WTC11 (cell line): ENCODE measurements around the gene TMF1.

Experiments
- CBFB ChIP-seq: sonication (generic); formaldehyde crosslinking; IDR thresholded peaks from 2 replicates; pipeline ENCODE4 v1.8.1; 2022; ENCODE audit warnings: mild to moderate bottlenecking, low read depth, missing genetic modification reagents
- GTF2I ChIP-seq: fragments of 250-450 bp; sonication (Bioruptor Pico); conservative IDR thresholded peaks from 2 replicates; pipeline ENCODE4 v1.4.0; 2021; ENCODE audit warnings: mild to moderate bottlenecking
- NFATC4 ChIP-seq: fragments of 250-450 bp; sonication (Bioruptor Pico); IDR thresholded peaks from 2 replicates; pipeline ENCODE4 v1.9.0; 2021; ENCODE audit warnings: mild to moderate bottlenecking
- NR3C1 ChIP-seq: sonication (generic); formaldehyde crosslinking; conservative IDR thresholded peaks from 2 replicates; pipeline ENCODE4 v1.8.1; 2023; ENCODE audit warnings: low read depth, mild to moderate bottlenecking, missing genetic modification reagents
- SP1 ChIP-seq: sonication (generic); formaldehyde crosslinking; conservative IDR thresholded peaks from 2 replicates; pipeline ENCODE4 v1.8.1; 2022; ENCODE audit warnings: missing genetic modification reagents
- TEAD1 ChIP-seq: sonication (generic); formaldehyde crosslinking; IDR thresholded peaks from 2 replicates; pipeline ENCODE4 v1.8.0; 2022; ENCODE audit warnings: mild to moderate bottlenecking, missing genetic modification reagents
- TP53 ChIP-seq: sonication (generic); formaldehyde crosslinking; IDR thresholded peaks from 2 replicates; pipeline ENCODE4 v1.8.1; 2023; ENCODE audit warnings: mild to moderate bottlenecking, missing genetic modification reagents
- ZNF121 ChIP-seq: sonication (generic); formaldehyde crosslinking; IDR thresholded peaks from 2 replicates; pipeline ENCODE4 v1.8.0; 2023; ENCODE audit warnings: missing genetic modification reagents
- TF ChIP-seq, protein P1 (sequence below): sonication (generic); formaldehyde crosslinking; IDR thresholded peaks from 2 replicates; pipeline ENCODE4 v1.8.0; 2022; ENCODE audit warnings: missing genetic modification reagents
- TF ChIP-seq, protein P2 (sequence below): fragments of 200-600 bp; IDR thresholded peaks from 2 replicates; pipeline ENCODE4 v1.8.0; 2022; ENCODE audit warnings: antibody characterized with exemption
- TF ChIP-seq, protein P3 (sequence below): sonication (generic); formaldehyde crosslinking; IDR thresholded peaks from 2 replicates; pipeline ENCODE4 v1.8.1; 2022; ENCODE audit warnings: missing genetic modification reagents, borderline replicate concordance
- TF ChIP-seq, protein P4 (sequence below): sonication (generic); formaldehyde crosslinking; IDR thresholded peaks from 2 replicates; pipeline ENCODE4 v1.8.0; 2022; ENCODE audit warnings: mild to moderate bottlenecking, missing genetic modification reagents
- TF ChIP-seq, protein P5 (sequence below): sonication (generic); formaldehyde crosslinking; IDR thresholded peaks from 2 replicates; pipeline ENCODE4 v1.8.1; 2023; ENCODE audit warnings: mild to moderate bottlenecking, moderate library complexity, missing genetic modification reagents
- TF ChIP-seq, protein P6 (sequence below): sonication (generic); formaldehyde crosslinking; IDR thresholded peaks from 2 replicates; pipeline ENCODE4 v1.8.1; 2023; ENCODE audit warnings: mild to moderate bottlenecking, missing genetic modification reagents, moderate library complexity

DNA sequence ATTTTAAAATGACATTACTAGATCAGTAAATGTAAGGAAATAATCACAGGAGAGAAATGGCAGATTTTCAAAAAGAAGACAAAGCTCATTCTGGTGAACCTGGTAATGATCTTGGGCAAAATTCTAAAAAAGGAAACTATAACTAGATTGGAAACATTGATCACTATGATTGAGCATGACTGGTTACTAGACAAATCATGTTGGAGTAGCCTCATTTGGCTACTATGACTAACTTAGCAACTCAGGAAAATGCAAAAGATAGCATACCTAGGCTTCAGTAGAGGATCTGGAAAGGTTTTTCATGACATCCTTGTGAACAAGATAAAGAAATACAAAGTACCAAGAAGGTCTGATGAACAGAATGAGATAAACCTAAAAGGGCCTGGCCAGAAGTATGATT is 7.6 kb upstream of the TMF1 start:
- TF ChIP-seq, protein P1, sequence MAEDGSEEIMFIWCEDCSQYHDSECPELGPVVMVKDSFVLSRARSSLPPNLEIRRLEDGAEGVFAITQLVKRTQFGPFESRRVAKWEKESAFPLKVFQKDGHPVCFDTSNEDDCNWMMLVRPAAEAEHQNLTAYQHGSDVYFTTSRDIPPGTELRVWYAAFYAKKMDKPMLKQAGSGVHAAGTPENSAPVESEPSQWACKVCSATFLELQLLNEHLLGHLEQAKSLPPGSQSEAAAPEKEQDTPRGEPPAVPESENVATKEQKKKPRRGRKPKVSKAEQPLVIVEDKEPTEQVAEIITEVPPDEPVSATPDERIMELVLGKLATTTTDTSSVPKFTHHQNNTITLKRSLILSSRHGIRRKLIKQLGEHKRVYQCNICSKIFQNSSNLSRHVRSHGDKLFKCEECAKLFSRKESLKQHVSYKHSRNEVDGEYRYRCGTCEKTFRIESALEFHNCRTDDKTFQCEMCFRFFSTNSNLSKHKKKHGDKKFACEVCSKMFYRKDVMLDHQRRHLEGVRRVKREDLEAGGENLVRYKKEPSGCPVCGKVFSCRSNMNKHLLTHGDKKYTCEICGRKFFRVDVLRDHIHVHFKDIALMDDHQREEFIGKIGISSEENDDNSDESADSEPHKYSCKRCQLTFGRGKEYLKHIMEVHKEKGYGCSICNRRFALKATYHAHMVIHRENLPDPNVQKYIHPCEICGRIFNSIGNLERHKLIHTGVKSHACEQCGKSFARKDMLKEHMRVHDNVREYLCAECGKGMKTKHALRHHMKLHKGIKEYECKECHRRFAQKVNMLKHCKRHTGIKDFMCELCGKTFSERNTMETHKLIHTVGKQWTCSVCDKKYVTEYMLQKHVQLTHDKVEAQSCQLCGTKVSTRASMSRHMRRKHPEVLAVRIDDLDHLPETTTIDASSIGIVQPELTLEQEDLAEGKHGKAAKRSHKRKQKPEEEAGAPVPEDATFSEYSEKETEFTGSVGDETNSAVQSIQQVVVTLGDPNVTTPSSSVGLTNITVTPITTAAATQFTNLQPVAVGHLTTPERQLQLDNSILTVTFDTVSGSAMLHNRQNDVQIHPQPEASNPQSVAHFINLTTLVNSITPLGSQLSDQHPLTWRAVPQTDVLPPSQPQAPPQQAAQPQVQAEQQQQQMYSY, result no peak
- TF ChIP-seq GTF2I (no peak), NFATC4 (CRISPR knock-in tag) (no peak), SP1 (CRISPR knock-in tag) (no peak), ZNF121 (CRISPR knock-in tag) (no peak), TP53 (CRISPR knock-in tag) (no peak), NR3C1 (CRISPR knock-in tag) (no peak), CBFB (no peak), TEAD1 (CRISPR knock-in tag) (no peak)
- TF ChIP-seq, protein P2, sequence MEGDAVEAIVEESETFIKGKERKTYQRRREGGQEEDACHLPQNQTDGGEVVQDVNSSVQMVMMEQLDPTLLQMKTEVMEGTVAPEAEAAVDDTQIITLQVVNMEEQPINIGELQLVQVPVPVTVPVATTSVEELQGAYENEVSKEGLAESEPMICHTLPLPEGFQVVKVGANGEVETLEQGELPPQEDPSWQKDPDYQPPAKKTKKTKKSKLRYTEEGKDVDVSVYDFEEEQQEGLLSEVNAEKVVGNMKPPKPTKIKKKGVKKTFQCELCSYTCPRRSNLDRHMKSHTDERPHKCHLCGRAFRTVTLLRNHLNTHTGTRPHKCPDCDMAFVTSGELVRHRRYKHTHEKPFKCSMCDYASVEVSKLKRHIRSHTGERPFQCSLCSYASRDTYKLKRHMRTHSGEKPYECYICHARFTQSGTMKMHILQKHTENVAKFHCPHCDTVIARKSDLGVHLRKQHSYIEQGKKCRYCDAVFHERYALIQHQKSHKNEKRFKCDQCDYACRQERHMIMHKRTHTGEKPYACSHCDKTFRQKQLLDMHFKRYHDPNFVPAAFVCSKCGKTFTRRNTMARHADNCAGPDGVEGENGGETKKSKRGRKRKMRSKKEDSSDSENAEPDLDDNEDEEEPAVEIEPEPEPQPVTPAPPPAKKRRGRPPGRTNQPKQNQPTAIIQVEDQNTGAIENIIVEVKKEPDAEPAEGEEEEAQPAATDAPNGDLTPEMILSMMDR, result no peak
- TF ChIP-seq, protein P3, sequence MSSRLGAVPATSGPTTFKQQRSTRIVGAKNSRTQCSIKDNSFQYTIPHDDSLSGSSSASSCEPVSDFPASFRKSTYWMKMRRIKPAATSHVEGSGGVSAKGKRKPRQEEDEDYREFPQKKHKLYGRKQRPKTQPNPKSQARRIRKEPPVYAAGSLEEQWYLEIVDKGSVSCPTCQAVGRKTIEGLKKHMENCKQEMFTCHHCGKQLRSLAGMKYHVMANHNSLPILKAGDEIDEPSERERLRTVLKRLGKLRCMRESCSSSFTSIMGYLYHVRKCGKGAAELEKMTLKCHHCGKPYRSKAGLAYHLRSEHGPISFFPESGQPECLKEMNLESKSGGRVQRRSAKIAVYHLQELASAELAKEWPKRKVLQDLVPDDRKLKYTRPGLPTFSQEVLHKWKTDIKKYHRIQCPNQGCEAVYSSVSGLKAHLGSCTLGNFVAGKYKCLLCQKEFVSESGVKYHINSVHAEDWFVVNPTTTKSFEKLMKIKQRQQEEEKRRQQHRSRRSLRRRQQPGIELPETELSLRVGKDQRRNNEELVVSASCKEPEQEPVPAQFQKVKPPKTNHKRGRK (CRISPR knock-in tag), result no peak
- TF ChIP-seq, protein P4, sequence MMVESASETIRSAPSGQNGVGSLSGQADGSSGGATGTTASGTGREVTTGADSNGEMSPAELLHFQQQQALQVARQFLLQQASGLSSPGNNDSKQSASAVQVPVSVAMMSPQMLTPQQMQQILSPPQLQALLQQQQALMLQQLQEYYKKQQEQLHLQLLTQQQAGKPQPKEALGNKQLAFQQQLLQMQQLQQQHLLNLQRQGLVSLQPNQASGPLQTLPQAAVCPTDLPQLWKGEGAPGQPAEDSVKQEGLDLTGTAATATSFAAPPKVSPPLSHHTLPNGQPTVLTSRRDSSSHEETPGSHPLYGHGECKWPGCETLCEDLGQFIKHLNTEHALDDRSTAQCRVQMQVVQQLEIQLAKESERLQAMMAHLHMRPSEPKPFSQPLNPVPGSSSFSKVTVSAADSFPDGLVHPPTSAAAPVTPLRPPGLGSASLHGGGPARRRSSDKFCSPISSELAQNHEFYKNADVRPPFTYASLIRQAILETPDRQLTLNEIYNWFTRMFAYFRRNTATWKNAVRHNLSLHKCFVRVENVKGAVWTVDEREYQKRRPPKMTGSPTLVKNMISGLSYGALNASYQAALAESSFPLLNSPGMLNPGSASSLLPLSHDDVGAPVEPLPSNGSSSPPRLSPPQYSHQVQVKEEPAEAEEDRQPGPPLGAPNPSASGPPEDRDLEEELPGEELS (CRISPR knock-in tag), result no peak
- TF ChIP-seq, protein P5, sequence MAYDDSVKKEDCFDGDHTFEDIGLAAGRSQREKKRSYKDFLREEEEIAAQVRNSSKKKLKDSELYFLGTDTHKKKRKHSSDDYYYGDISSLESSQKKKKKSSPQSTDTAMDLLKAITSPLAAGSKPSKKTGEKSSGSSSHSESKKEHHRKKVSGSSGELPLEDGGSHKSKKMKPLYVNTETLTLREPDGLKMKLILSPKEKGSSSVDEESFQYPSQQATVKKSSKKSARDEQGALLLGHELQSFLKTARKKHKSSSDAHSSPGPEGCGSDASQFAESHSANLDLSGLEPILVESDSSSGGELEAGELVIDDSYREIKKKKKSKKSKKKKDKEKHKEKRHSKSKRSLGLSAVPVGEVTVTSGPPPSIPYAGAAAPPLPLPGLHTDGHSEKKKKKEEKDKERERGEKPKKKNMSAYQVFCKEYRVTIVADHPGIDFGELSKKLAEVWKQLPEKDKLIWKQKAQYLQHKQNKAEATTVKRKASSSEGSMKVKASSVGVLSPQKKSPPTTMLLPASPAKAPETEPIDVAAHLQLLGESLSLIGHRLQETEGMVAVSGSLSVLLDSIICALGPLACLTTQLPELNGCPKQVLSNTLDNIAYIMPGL (CRISPR knock-in tag), result no peak
- TF ChIP-seq, protein P6, sequence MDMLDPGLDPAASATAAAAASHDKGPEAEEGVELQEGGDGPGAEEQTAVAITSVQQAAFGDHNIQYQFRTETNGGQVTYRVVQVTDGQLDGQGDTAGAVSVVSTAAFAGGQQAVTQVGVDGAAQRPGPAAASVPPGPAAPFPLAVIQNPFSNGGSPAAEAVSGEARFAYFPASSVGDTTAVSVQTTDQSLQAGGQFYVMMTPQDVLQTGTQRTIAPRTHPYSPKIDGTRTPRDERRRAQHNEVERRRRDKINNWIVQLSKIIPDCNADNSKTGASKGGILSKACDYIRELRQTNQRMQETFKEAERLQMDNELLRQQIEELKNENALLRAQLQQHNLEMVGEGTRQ (CRISPR knock-in tag), result no peak
